Small intestine (tissue), 7 donors: ENCODE measurements around the gene ZBTB2. TPM values are rescaled to one million over a fixed set of nuclear protein-coding genes. Genes with fewer than 3 reads are reported as not detected.

Experiments used
- DNase-seq, 2 donors: peaks; one replicate each; pipeline versions ENCODE4 v3.0.0 to v3.0.0-alpha.2; 2013
- FAIRE-seq: peaks from 2 replicates; lab custom pipeline; 2012; peaks lifted over from hg19 to GRCh38; lab: Jason Lieb, UNC
- H3K27ac ChIP-seq, 3 donors: one replicate each; pipeline ENCODE4 v1.5.1; 2013; ENCODE audit warnings: low read length in 2 of 3, mild to moderate bottlenecking in 2 of 3, control low read depth in 1 of 3, inconsistent platforms in 1 of 3, low read depth in 1 of 3, moderate library complexity in 1 of 3
- H3K27me3 ChIP-seq, 3 donors: one replicate each; pipeline ENCODE4 v1.6.1; 2013; ENCODE audit warnings: low read length in 3 of 3, inconsistent platforms in 1 of 3; ENCODE audit not compliant: control insufficient read depth in 3 of 3, insufficient read depth in 3 of 3
- H3K36me3 ChIP-seq, 3 donors: one replicate each; pipeline ENCODE4 v1.6.1; 2013; ENCODE audit warnings: low read length in 3 of 3, inconsistent platforms in 1 of 3, low read depth in 1 of 3, mild to moderate bottlenecking in 1 of 3, moderate library complexity in 1 of 3; ENCODE audit not compliant: control insufficient read depth in 3 of 3, insufficient read depth in 2 of 3
- H3K4me1 ChIP-seq, 3 donors: one replicate each; pipeline ENCODE4 v1.6.1; 2013; ENCODE audit warnings: low read length in 2 of 3, inconsistent platforms in 1 of 3, low read depth in 1 of 3, mild to moderate bottlenecking in 1 of 3, moderate library complexity in 1 of 3; ENCODE audit not compliant: control insufficient read depth in 3 of 3, insufficient read depth in 2 of 3
- H3K4me3 ChIP-seq, 3 donors: one replicate each; pipeline ENCODE4 v1.5.1; 2013; ENCODE audit warnings: low read length in 3 of 3, control low read depth in 1 of 3, inconsistent platforms in 1 of 3, low read depth in 1 of 3, mild to moderate bottlenecking in 1 of 3, moderate library complexity in 1 of 3
- H3K9me3 ChIP-seq, 2 donors: one replicate each; pipeline ENCODE4 v1.6.1; 2013; ENCODE audit warnings: low read depth in 1 of 2, low read length in 1 of 2; ENCODE audit not compliant: control insufficient read depth in 2 of 2, insufficient read depth in 1 of 2
- WGBS, 3 donors: extraction: QIAGEN DNeasy Blood & Tissue Kit; methylation state at CpG; one replicate each; pipeline ENCODE4 v1.1.7; 2013; 5-methylcytosine and 5-hydroxymethylcytosine counted together
- polyA plus RNA-seq, 4 donors: library from polyadenylated mRNA; stranded (reverse) in 3 of 4; unstranded in 1 of 4; fragments of 200-250 nt in 3 of 4; fragments of 120-200 nt in 1 of 4; gene quantifications; one replicate each; pipeline versions ENCODE4 v1.2.1 to v1.2.3, GENCODE V29; 2013
- donor health status: healthy with polysubstance abuse.
- donor health status: control.
- donor health status: control.
- donor health status: Bipolar disorder and iron deficiency.
- donor health status: healthy.

ZBTB2 gene
- polyA plus RNA-seq, 4 donors, result 7.1 to 14.7 (median 8.4) TPM

GRCh38 chr6:151376440-151376839 is 14.9 kb downstream of the ZBTB2 start:
- Histone ChIP-seq H3K4me1 (peaks cover 0 to 11% (median 0%) of the 10 kb centered on the region in 3 donors), H3K27ac (no peak overlapping the region), H3K9me3 (no peaks in the 10 kb centered on the region), H3K4me3 (no peak overlapping the region), H3K27me3 (no peaks in the 10 kb centered on the region), H3K36me3 (peaks cover 0 to 11% (median 5%) of the 10 kb centered on the region in 3 donors)
- FAIRE-seq, result no peak
- WGBS, 3 donors, result 73 to 91% (median 74%) methylated on average over 1 of the region's 1 CpG
- no peak for DNase-seq

GRCh38 chr6:151375833-151376232 is 15.5 kb downstream of the ZBTB2 start:
- Histone ChIP-seq H3K27me3 (no peaks in the 10 kb centered on the region), H3K27ac (no peak overlapping the region), H3K4me1 (peaks cover 0 to 11% (median 0%) of the 10 kb centered on the region in 3 donors), H3K36me3 (peaks cover 0 to 15% (median 7%) of the 10 kb centered on the region in 3 donors), H3K4me3 (no peak overlapping the region), H3K9me3 (no peaks in the 10 kb centered on the region)
- DNase-seq (no peak), FAIRE-seq (no peak)
- WGBS, 3 donors, result 91 to 95% (median 94%) methylated on average over 2 of the region's 2 CpGs

GRCh38 chr6:151374036-151374683 is 17.2 kb downstream of the ZBTB2 start:
- Histone ChIP-seq H3K27me3 (no peaks in the 10 kb centered on the region), H3K36me3 (peaks cover 0 to 27% (median 7%) of the 10 kb centered on the region in 3 donors), H3K27ac (peak overlapping the region in 2 of 3 donors; percentile 0 to 17), H3K4me1 (peaks cover 0 to 11% (median 0%) of the 10 kb centered on the region in 3 donors), H3K4me3 (no peak overlapping the region), H3K9me3 (no peaks in the 10 kb centered on the region)
- FAIRE-seq (no peak), DNase-seq (peak in 1 of 2 donors; percentile 45)
- WGBS, 3 donors, result 68 to 85% (median 68%) methylated on average over 5 of the region's 5 CpGs

DNA sequence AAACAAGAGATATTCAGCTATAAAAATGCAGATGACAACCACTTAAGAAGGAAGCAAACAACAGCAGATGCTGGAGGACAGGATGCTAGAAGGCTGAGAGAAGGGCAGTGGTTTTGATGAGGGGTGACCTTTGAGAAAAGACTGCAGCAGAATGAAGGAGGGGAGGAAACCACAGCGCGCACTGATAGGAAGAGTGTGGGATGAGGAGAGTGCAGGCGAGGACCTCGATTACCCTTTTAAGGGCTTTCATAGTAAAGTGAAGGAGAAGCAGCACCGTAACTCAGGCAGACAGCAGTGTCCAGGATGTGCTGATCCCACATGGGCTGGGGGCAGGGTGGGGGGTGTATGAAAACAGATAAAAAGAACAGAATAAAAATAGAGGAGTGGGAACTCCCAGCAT is 19.2 kb downstream of the ZBTB2 start:
- 70 to 91% (median 72%) methylated on average over 5 of the region's 5 CpGs for WGBS, 3 donors
- no peak overlapping the region for H3K27ac ChIP-seq
- H3K36me3 ChIP-seq, result peaks cover 0 to 29% (median 7%) of the 10 kb centered on the region in 3 donors
- peaks cover 0 to 11% (median 0%) of the 10 kb centered on the region in 3 donors for H3K4me1 ChIP-seq
- no peak overlapping the region for H3K4me3 ChIP-seq
- FAIRE-seq, result no peak
- DNase-seq, result no peak
- no peaks in the 10 kb centered on the region for H3K27me3 ChIP-seq
- no peaks in the 10 kb centered on the region for H3K9me3 ChIP-seq

- FAIRE-seq (no peak), DNase-seq (no peak)
- 88 to 93% (median 89%) methylated on average over 6 of the region's 6 CpGs for WGBS, 3 donors
- Histone ChIP-seq H3K27ac (no peak overlapping the region), H3K4me3 (no peak overlapping the region), H3K27me3 (no peaks in the 10 kb centered on the region), H3K4me1 (peaks cover 0 to 8% (median 0%) of the 10 kb centered on the region in 3 donors), H3K36me3 (peaks cover 3 to 41% (median 13%) of the 10 kb centered on the region in 3 donors), H3K9me3 (no peaks in the 10 kb centered on the region)
These were observed 20.8 kb downstream of the ZBTB2 start for GRCh38 chr6:151370509-151371078.

GRCh38 chr6:151365233-151365632 is 26.1 kb downstream of the ZBTB2 start:
- 92 to 96% (median 96%) methylated on average over 6 of the region's 6 CpGs for WGBS, 3 donors

DNA sequence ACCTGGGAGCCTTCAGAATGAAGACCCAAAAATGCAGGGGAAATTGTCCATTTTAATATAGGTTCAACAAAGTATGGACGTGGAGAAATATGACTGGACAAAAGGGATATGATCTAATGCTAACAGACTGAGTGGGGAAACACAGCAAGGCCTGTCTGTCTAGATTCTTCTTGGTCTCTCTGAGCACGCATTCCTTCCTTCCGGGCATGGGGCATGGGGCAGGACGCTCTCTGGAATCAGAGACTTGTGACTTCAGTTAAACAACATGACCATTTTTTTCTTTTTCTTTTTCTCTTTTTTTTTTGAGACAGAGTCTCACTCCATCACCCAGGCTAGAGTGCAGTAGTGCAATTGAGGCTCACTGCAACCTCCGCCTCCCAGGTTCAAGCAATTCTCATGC is 31.9 kb downstream of the ZBTB2 start:
- DNase-seq, result no peak
- 93 to 96% (median 93%) methylated on average over 5 of the region's 5 CpGs for WGBS, 3 donors
- Histone ChIP-seq H3K4me3 (no peak overlapping the region), H3K36me3 (peaks cover 0 to 23% (median 2%) of the 10 kb centered on the region in 3 donors), H3K4me1 (no peaks in the 10 kb centered on the region), H3K27me3 (no peaks in the 10 kb centered on the region), H3K9me3 (no peaks in the 10 kb centered on the region), H3K27ac (no peak overlapping the region)
- no peak for FAIRE-seq

More at GRCh38 chr6:151365233-151365632, 26.1 kb downstream of the ZBTB2 start:
- Histone ChIP-seq H3K4me1 (no peaks in the 10 kb centered on the region), H3K4me3 (no peak overlapping the region), H3K36me3 (peaks cover 3 to 42% (median 11%) of the 10 kb centered on the region in 3 donors), H3K27ac (no peak overlapping the region), H3K9me3 (no peaks in the 10 kb centered on the region), H3K27me3 (no peaks in the 10 kb centered on the region)
- FAIRE-seq (no peak), DNase-seq (no peak)

- FAIRE-seq, result no peak
- Histone ChIP-seq H3K4me1 (no peaks in the 10 kb centered on the region), H3K27me3 (no peaks in the 10 kb centered on the region), H3K27ac (no peak overlapping the region), H3K4me3 (no peak overlapping the region), H3K9me3 (no peaks in the 10 kb centered on the region), H3K36me3 (peaks cover 0 to 20% (median 2%) of the 10 kb centered on the region in 3 donors)
- WGBS, 3 donors, result 92 to 98% (median 96%) methylated on average over 3 of the region's 3 CpGs
- no peak for DNase-seq
These were observed 32.9 kb downstream of the ZBTB2 start for GRCh38 chr6:151358475-151358874.
